ENCODE results near the gene HPS5. TPM values are rescaled to one million over a fixed set of nuclear protein-coding genes. Genes with fewer than 3 reads are reported as not detected.
A peak's percentile ranks its signal among the peaks of the same experiment; 100 is the strongest.

HPS5 gene
- total and polyA plus RNA-seq, 2 of the 13 experiments (the other 11 are each of a cell fraction or from before 2014, with no cell fraction given) = 6.6 to 25.5 TPM

GRCh38 chr11:18236664-18237356, 85.1 kb downstream of the HPS5 start, which contains the start of gene SAA4 (continued):
- TF ChIP-seq ZNF512B (CRISPR knock-in tag; IDR thresholded peaks at IDR 0.05; ENCODE audit: borderline replicate concordance) = no peak
- TF ChIP-seq ZNF781 (CRISPR knock-in tag; IDR thresholded peaks at IDR 0.05; ENCODE audit: borderline replicate concordance, not compliant biosample characterization) = no peak
- peak; percentile 82; the same call in 1 of the 2 replicates for TF ChIP-seq FOSL1 (CRISPR knock-in tag; IDR thresholded peaks at IDR 0.05; ENCODE audit: borderline replicate concordance)
- no peak for TF ChIP-seq MBNL3 (CRISPR knock-in tag; conservative IDR thresholded peaks at IDR 0.05)
- TF ChIP-seq CHD4 (IDR thresholded peaks at IDR 0.05; ENCODE audit: borderline replicate concordance, low read length) = no peak
- TF ChIP-seq PHF20 (CRISPR knock-in tag; IDR thresholded peaks at IDR 0.05) = no peak
- TF ChIP-seq ATAD3A (CRISPR knock-in tag; IDR thresholded peaks at IDR 0.05) = no peak
- no peak for TF ChIP-seq SIX4 (CRISPR knock-in tag; IDR thresholded peaks at IDR 0.05)
- 0 out of 2 replicates have a peak, but pooled peaks have one; percentile 22 for TF ChIP-seq BCL6 (CRISPR knock-in tag; IDR thresholded peaks at IDR 0.05)
- no peak for TF ChIP-seq HIVEP1 (CRISPR knock-in tag; IDR thresholded peaks at IDR 0.05)
- TF ChIP-seq ZNF331 (CRISPR knock-in tag; IDR thresholded peaks at IDR 0.05) = no peak
- TF ChIP-seq AFF4 (CRISPR knock-in tag; IDR thresholded peaks at IDR 0.05) = no peak
- no peak for TF ChIP-seq ZNF362 (CRISPR knock-in tag; IDR thresholded peaks at IDR 0.05; ENCODE audit: borderline replicate concordance)
- no peak for TF ChIP-seq ZNF850 (CRISPR knock-in tag; conservative IDR thresholded peaks at IDR 0.05)
- TF ChIP-seq RORA (CRISPR knock-in tag; IDR thresholded peaks at IDR 0.05) = no peak
- no peak for TF ChIP-seq ZNF230 (CRISPR knock-in tag; IDR thresholded peaks at IDR 0.05)
- TF ChIP-seq MBD4 (IDR thresholded peaks at IDR 0.05; ENCODE audit: borderline replicate concordance, low read length) = peak; percentile 34; the same call in 1 of the 2 replicates
- no peak for TF ChIP-seq ZNF326 (CRISPR knock-in tag; IDR thresholded peaks at IDR 0.05; ENCODE audit: borderline replicate concordance)
- TF ChIP-seq E2F5 (CRISPR knock-in tag; conservative IDR thresholded peaks at IDR 0.05) = no peak
- TF ChIP-seq ZNF598 (CRISPR knock-in tag; IDR thresholded peaks at IDR 0.05; ENCODE audit: borderline replicate concordance) = no peak
- TF ChIP-seq ISX (CRISPR knock-in tag; conservative IDR thresholded peaks at IDR 0.05) = no peak
- no peak for TF ChIP-seq RFXANK (CRISPR knock-in tag; IDR thresholded peaks at IDR 0.05)
